ENCODE data around the gene KLF17.

Gene KLF17

GRCh38 chr1:44154049-44154448, 35.4 kb downstream of the KLF17 start:
- no peak for DNase-seq

GRCh38 chr1:44157903-44158302, 39.3 kb downstream of the KLF17 start:
- no peak for DNase-seq

GRCh38 chr1:44158871-44159270, 40.2 kb downstream of the KLF17 start:
- DNase-seq = no peak

- no peak for DNase-seq
These were observed 42.9 kb downstream of the KLF17 start for GRCh38 chr1:44161546-44161945.

GRCh38 chr1:44168520-44169098, 50.0 kb downstream of the KLF17 start:
- no peak for DNase-seq

GRCh38 chr1:44170281-44170823, 51.7 kb downstream of the KLF17 start:
- DNase-seq = no peak

GRCh38 chr1:44174630-44175029, 56.0 kb downstream of the KLF17 start:
- DNase-seq = no peak

Measured in NCI-H748 treated with DMSO at 0.1 percent for 48 hours (cell line).